Right lobe of liver (tissue), 4 donors: ENCODE results near the gene ZNF592.

ENCODE experiments used
- POLR2A ChIP-seq: fragments of 450-650 bp; IDR thresholded peaks from one replicate; pipeline ENCODE4 v1.6.1; 2017; ENCODE audit warnings: antibody characterized with exemption, mild to moderate bottlenecking
- TF ChIP-seq, protein P1 (sequence below), 4 donors: fragments of 200-600 bp in 3 of 4; fragments of 450-650 bp in 1 of 4; IDR thresholded peaks; one replicate each; pipeline versions ENCODE4 v1.5.1 to v1.8.0; 2016 to 2022; ENCODE audit warnings: antibody characterized with exemption in 4 of 4, mild to moderate bottlenecking in 2 of 4
- donor health status: DM: no; HTN: no; CAD: no.
- donor health status: DM: no; HTN: no; CAD: no.
- donor health status: DM: no; HTN: yes; CAD: no.

DNA sequence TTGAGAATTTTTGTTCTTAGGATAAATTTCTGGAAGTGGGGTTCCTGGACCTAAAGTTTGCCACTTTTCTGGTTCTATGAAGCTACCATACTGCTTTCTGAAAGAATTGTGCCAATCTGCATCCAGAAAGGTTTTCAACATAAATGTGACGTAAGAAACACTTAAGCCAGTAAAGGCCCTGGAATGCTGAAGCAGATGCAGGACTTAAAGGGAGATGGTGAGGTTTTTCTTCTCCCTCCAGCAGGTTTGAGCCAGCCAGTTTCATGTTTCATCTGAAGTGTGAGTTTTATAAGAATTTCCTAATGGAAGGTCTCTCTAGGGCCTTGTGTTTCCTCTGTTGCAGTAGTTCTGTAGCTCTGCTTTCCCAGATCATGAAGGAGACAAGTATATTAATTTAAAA is 33.1 kb downstream of the ZNF592 start:
- TF ChIP-seq, protein P1, sequence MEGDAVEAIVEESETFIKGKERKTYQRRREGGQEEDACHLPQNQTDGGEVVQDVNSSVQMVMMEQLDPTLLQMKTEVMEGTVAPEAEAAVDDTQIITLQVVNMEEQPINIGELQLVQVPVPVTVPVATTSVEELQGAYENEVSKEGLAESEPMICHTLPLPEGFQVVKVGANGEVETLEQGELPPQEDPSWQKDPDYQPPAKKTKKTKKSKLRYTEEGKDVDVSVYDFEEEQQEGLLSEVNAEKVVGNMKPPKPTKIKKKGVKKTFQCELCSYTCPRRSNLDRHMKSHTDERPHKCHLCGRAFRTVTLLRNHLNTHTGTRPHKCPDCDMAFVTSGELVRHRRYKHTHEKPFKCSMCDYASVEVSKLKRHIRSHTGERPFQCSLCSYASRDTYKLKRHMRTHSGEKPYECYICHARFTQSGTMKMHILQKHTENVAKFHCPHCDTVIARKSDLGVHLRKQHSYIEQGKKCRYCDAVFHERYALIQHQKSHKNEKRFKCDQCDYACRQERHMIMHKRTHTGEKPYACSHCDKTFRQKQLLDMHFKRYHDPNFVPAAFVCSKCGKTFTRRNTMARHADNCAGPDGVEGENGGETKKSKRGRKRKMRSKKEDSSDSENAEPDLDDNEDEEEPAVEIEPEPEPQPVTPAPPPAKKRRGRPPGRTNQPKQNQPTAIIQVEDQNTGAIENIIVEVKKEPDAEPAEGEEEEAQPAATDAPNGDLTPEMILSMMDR (IDR thresholded peaks at IDR 0.05): no peak
- no peak for TF ChIP-seq POLR2A
